ENCODE data around the gene MRGPRG. TPM values are rescaled to one million over a fixed set of nuclear protein-coding genes. Genes with fewer than 3 reads are reported as not detected.
"Not testable (repeated sequence)": the region's sequence is repeated elsewhere in the genome, so short reads cannot be mapped to it uniquely, and the experiment has no call there.

Gene MRGPRG
- not detected for polyA plus RNA-seq (2012; ENCODE audit: insufficient read depth, insufficient read length, low read depth)

GRCh38 chr11:3218483-3219280, at the start of gene MRGPRG:
Gene MRGPRG (minus strand): TSS chr11:3218813. CDS start chr11:3218813, 0 bp downstream.
- H3K36me3 ChIP-seq: no peaks in the 10 kb centered on the region
- no peak for DNase-seq
- H3K4me3 ChIP-seq (ENCODE audit: low read depth, low read length): no peak within 1 kb of the TSS
- H3K9me3 ChIP-seq: no peaks in the 10 kb centered on the region
- no peak for TF ChIP-seq CTCF (IDR thresholded peaks at IDR 0.05; ENCODE audit: low read depth, low read length)
- H3K4me1 ChIP-seq: no peaks in the 10 kb centered on the region
- H3K27me3 ChIP-seq: no peaks in the 10 kb centered on the region

GRCh38 chr11:3262548-3262947, 43.9 kb upstream of the MRGPRG start:
- H3K4me1 ChIP-seq; H3K36me3 ChIP-seq; H3K4me3 ChIP-seq (ENCODE audit: low read depth, low read length); H3K9me3 ChIP-seq; H3K27me3 ChIP-seq; DNase-seq: not testable (repeated sequence)

- not testable (repeated sequence) for H3K9me3 ChIP-seq; H3K4me3 ChIP-seq (ENCODE audit: low read depth, low read length); H3K27me3 ChIP-seq; DNase-seq; H3K4me1 ChIP-seq; H3K36me3 ChIP-seq
These were observed 43.2 kb upstream of the MRGPRG start for GRCh38 chr11:3261831-3262230.

- not testable (repeated sequence) for DNase-seq; H3K4me1 ChIP-seq; H3K27me3 ChIP-seq; H3K36me3 ChIP-seq; H3K4me3 ChIP-seq (ENCODE audit: low read depth, low read length); H3K9me3 ChIP-seq
These were observed 38.9 kb upstream of the MRGPRG start for GRCh38 chr11:3257509-3257908.

GRCh38 chr11:3255241-3255640, 36.6 kb upstream of the MRGPRG start:
- DNase-seq; H3K4me3 ChIP-seq (ENCODE audit: low read depth, low read length); H3K36me3 ChIP-seq; H3K27me3 ChIP-seq; H3K9me3 ChIP-seq; H3K4me1 ChIP-seq: not testable (repeated sequence)

GRCh38 chr11:3254773-3255172, 36.2 kb upstream of the MRGPRG start:
- H3K36me3 ChIP-seq; H3K27me3 ChIP-seq; DNase-seq; H3K4me1 ChIP-seq; H3K9me3 ChIP-seq; H3K4me3 ChIP-seq (ENCODE audit: low read depth, low read length): not testable (repeated sequence)

- DNase-seq: no peak
- Histone ChIP-seq H3K4me3 (ENCODE audit: low read depth, low read length) (no peak overlapping the region), H3K36me3 (no peaks in the 10 kb centered on the region), H3K4me1 (no peaks in the 10 kb centered on the region), H3K9me3 (no peaks in the 10 kb centered on the region), H3K27me3 (no peaks in the 10 kb centered on the region)
- no peak for TF ChIP-seq CTCF (IDR thresholded peaks at IDR 0.05; ENCODE audit: low read depth, low read length)
These were observed 26.5 kb upstream of the MRGPRG start for GRCh38 chr11:3245071-3245470.

GRCh38 chr11:3243880-3244279, 25.3 kb upstream of the MRGPRG start:
- H3K9me3 ChIP-seq: no peaks in the 10 kb centered on the region
- H3K4me1 ChIP-seq: no peaks in the 10 kb centered on the region
- H3K4me3 ChIP-seq (ENCODE audit: low read depth, low read length): no peak overlapping the region
- DNase-seq: no peak
- no peaks in the 10 kb centered on the region for H3K27me3 ChIP-seq
- H3K36me3 ChIP-seq: no peaks in the 10 kb centered on the region
- no peak for TF ChIP-seq CTCF (IDR thresholded peaks at IDR 0.05; ENCODE audit: low read depth, low read length)

- TF ChIP-seq CTCF (IDR thresholded peaks at IDR 0.05; ENCODE audit: low read depth, low read length): no peak
- no peaks in the 10 kb centered on the region for H3K9me3 ChIP-seq
- DNase-seq: no peak
- no peak overlapping the region for H3K4me3 ChIP-seq (ENCODE audit: low read depth, low read length)
- H3K4me1 ChIP-seq: no peaks in the 10 kb centered on the region
- H3K36me3 ChIP-seq: no peaks in the 10 kb centered on the region
- no peaks in the 10 kb centered on the region for H3K27me3 ChIP-seq
These were observed 18.5 kb upstream of the MRGPRG start for GRCh38 chr11:3237119-3237518.
